RWPE2 (cell line): ENCODE data around the gene WASL.

Source experiments
- ATAC-seq: fragments of 200-7000 bp; cut with Tn5 transposase; 3 replicates; pipeline ENCODE4 v1.9.1; 2021; ENCODE audit warnings: low read depth
- DNase-seq: peaks from one replicate; pipeline ENCODE4 v3.0.0-alpha.2; 2020; ENCODE audit warnings: low spot score
- H3K27ac ChIP-seq: fragments of 450-650 bp; 2 replicates; pipeline ENCODE4 v1.5.1; 2017; ENCODE audit warnings: mild to moderate bottlenecking; ENCODE audit not compliant: poor library complexity, severe bottlenecking
- H3K27me3 ChIP-seq: fragments of 250-450 bp; sonication (Bioruptor Pico); 2 replicates; pipeline ENCODE4 v1.5.1; 2021; ENCODE audit warnings: mild to moderate bottlenecking, moderate library complexity; ENCODE audit not compliant: insufficient read depth, poor library complexity, severe bottlenecking
- H3K36me3 ChIP-seq: fragments of 250-450 bp; sonication (Bioruptor Pico); 2 replicates; pipeline ENCODE4 v1.5.1; 2020; ENCODE audit warnings: low read depth, mild to moderate bottlenecking, moderate library complexity
- H3K4me1 ChIP-seq: fragments of 250-450 bp; sonication (Bioruptor Pico); 2 replicates; pipeline ENCODE4 v1.5.1; 2021; ENCODE audit warnings: mild to moderate bottlenecking, moderate library complexity; ENCODE audit not compliant: insufficient read depth, poor library complexity, severe bottlenecking
- H3K4me3 ChIP-seq: fragments of 250-450 bp; sonication (Bioruptor Pico); 2 replicates; pipeline ENCODE4 v1.5.1; 2021; ENCODE audit warnings: mild to moderate bottlenecking, moderate library complexity; ENCODE audit not compliant: severe bottlenecking
- H3K9me3 ChIP-seq: fragments of 250-450 bp; sonication (Bioruptor Pico); 2 replicates; pipeline ENCODE4 v1.5.1; 2021; ENCODE audit warnings: mild to moderate bottlenecking, moderate library complexity; ENCODE audit not compliant: severe bottlenecking
- CTCF ChIP-seq: fragments of 450-650 bp; IDR thresholded peaks from one replicate; pipeline ENCODE4 v1.5.1; 2017; ENCODE audit warnings: mild to moderate bottlenecking, moderate library complexity; ENCODE audit not compliant: poor library complexity, severe bottlenecking

WASL gene

GRCh38 chr7:123792547-123792946 lies 43.7 kb upstream of the WASL start:
- Histone ChIP-seq H3K36me3 (no peaks in the 10 kb centered on the region), H3K4me3 (no peak overlapping the region), H3K9me3 (no peaks in the 10 kb centered on the region), H3K27me3 (no peaks in the 10 kb centered on the region), H3K4me1 (peaks cover 13% of the 10 kb centered on the region), H3K27ac (no peak overlapping the region)
- TF ChIP-seq CTCF: no peak
- no peak for ATAC-seq
- no peak for DNase-seq

- TF ChIP-seq CTCF: no peak
Measured at GRCh38 chr7:123791001-123791400, 42.2 kb upstream of the WASL start.

GRCh38 chr7:123789817-123790216 lies 41.0 kb upstream of the WASL start:
- Histone ChIP-seq H3K27me3 (no peaks in the 10 kb centered on the region), H3K9me3 (no peaks in the 10 kb centered on the region), H3K36me3 (no peaks in the 10 kb centered on the region), H3K4me3 (no peak overlapping the region), H3K27ac (no peak overlapping the region), H3K4me1 (peaks cover 9% of the 10 kb centered on the region)
- no peak for ATAC-seq
- TF ChIP-seq CTCF: no peak
- no peak for DNase-seq

More at GRCh38 chr7:123791001-123791400, 42.2 kb upstream of the WASL start:
- H3K4me3 ChIP-seq: no peak overlapping the region
- H3K27me3 ChIP-seq: no peaks in the 10 kb centered on the region
- no peaks in the 10 kb centered on the region for H3K36me3 ChIP-seq
- DNase-seq: no peak
- no peaks in the 10 kb centered on the region for H3K9me3 ChIP-seq
- ATAC-seq: no peak
- H3K4me1 ChIP-seq: peaks cover 9% of the 10 kb centered on the region
- H3K27ac ChIP-seq: no peak overlapping the region

- TF ChIP-seq CTCF: no peak
- no peak for ATAC-seq
- H3K4me3 ChIP-seq: no peak overlapping the region
Measured at GRCh38 chr7:123789206-123789784, 40.5 kb upstream of the WASL start.

GRCh38 chr7:123788584-123788983 lies 39.8 kb upstream of the WASL start:
- no peaks in the 10 kb centered on the region for H3K36me3 ChIP-seq
- H3K27me3 ChIP-seq: no peaks in the 10 kb centered on the region
- no peak for TF ChIP-seq CTCF
- peaks cover 9% of the 10 kb centered on the region for H3K4me1 ChIP-seq
- H3K9me3 ChIP-seq: no peaks in the 10 kb centered on the region
- H3K4me3 ChIP-seq: no peak overlapping the region
- ATAC-seq (no peak), DNase-seq (no peak)
- no peak overlapping the region for H3K27ac ChIP-seq

More at GRCh38 chr7:123789206-123789784, 40.5 kb upstream of the WASL start:
- DNase-seq: no peak
- Histone ChIP-seq H3K27me3 (no peaks in the 10 kb centered on the region), H3K4me1 (peaks cover 9% of the 10 kb centered on the region), H3K9me3 (no peaks in the 10 kb centered on the region), H3K36me3 (no peaks in the 10 kb centered on the region), H3K27ac (no peak overlapping the region)
